Heart left ventricle (tissue), 16 donors: ENCODE data around the gene DOCK4. TPM values are rescaled to one million over a fixed set of nuclear protein-coding genes. Genes with fewer than 3 reads are reported as not detected.

Experiments
- ATAC-seq, 4 donors: fragments of 200-7000 bp; cut with Tn5 transposase; one replicate each; pipeline ENCODE4 v1.9.1; 2020 to 2022; ENCODE audit warnings: moderate library complexity in 4 of 4, mild to moderate bottlenecking in 3 of 4, moderate number of reproducible peaks in 1 of 4
- DNase-seq, 5 donors: peaks; one replicate each; pipeline ENCODE4 v3.0.0-alpha.2; 2020
- H3K27ac ChIP-seq, 12 donors: fragments of 200-600 bp; sonication (generic) in 4 of 12; one replicate each; pipeline versions ENCODE4 v1.5.0 to v1.8.0; 2016 to 2022; ENCODE audit warnings: mild to moderate bottlenecking in 2 of 12
- H3K27me3 ChIP-seq, 9 donors: fragments of 200-600 bp; sonication (generic) in 2 of 9; one replicate each; pipeline versions ENCODE4 v1.5.1 to v1.8.0; 2016 to 2022; ENCODE audit warnings: mild to moderate bottlenecking in 3 of 9
- H3K36me3 ChIP-seq, 9 donors: fragments of 200-600 bp; sonication (generic) in 2 of 9; one replicate each; pipeline versions ENCODE4 v1.5.0 to v1.8.0; 2018 to 2022; ENCODE audit warnings: mild to moderate bottlenecking in 2 of 9
- H3K4me1 ChIP-seq, 12 donors: fragments of 200-600 bp; sonication (generic) in 4 of 12; one replicate each; pipeline versions ENCODE4 v1.5.0 to v1.8.0; 2016 to 2022; ENCODE audit warnings: mild to moderate bottlenecking in 3 of 12
- H3K4me3 ChIP-seq, 12 donors: fragments of 200-600 bp; sonication (generic) in 4 of 12; one replicate each; pipeline versions ENCODE4 v1.5.0 to v1.8.0; 2017 to 2022; ENCODE audit warnings: mild to moderate bottlenecking in 9 of 12, moderate library complexity in 4 of 12
- H3K9me3 ChIP-seq, 12 donors: fragments of 200-600 bp; sonication (generic) in 4 of 12; one replicate each; pipeline versions ENCODE4 v1.5.0 to v1.8.0; 2016 to 2022; ENCODE audit warnings: mild to moderate bottlenecking in 1 of 12
- CTCF ChIP-seq, 12 donors: fragments of 200-600 bp; sonication (generic) in 4 of 12; IDR thresholded peaks; one replicate each; pipeline versions ENCODE4 v1.5.0 to v1.8.0; 2018 to 2022; ENCODE audit warnings: antibody characterized with exemption in 12 of 12, mild to moderate bottlenecking in 5 of 12
- POLR2A ChIP-seq, 2 donors: fragments of 450-650 bp; IDR thresholded peaks; one replicate each; pipeline ENCODE4 v1.6.1; 2017; ENCODE audit warnings: antibody characterized with exemption in 2 of 2, mild to moderate bottlenecking in 2 of 2, moderate library complexity in 2 of 2
- WGBS, 4 donors: extraction: QIAGEN DNeasy Blood & Tissue Kit in 2 of 4; methylation state at CpG; one replicate each; pipeline versions ENCODE4 v1.1.5 to v1.1.7; 2013 to 2018; 5-methylcytosine and 5-hydroxymethylcytosine counted together
- intact Hi-C, 10 donors: fragments of 100-400 bp; cut with DNase I; formaldehyde crosslinking; loops; one replicate each; pipeline versions ENCODE4 v1.11.1 to v1.14.2; 2022
- polyA plus RNA-seq, 2 donors: library from polyadenylated mRNA; stranded (reverse); fragments of 200-250 nt; gene quantifications; one replicate each; pipeline ENCODE4 v1.2.3, GENCODE V29; 2013
- total RNA-seq, 9 donors: library from RNA; depleted of rRNA in 2 of 9; stranded (reverse); fragments of >200 nt in 2 of 9; fragmentation: NEBNext Ultra II Directional in 3 of 9; extraction: Animal tissue kit (Norgen Biotek cat#: 25700) in 3 of 9; gene quantifications; one replicate each; pipeline versions ENCODE4 v1.1.0 to v1.2.4, GENCODE V29; 2016 to 2023
- donor health status: ischemic (EF 13 %, LVEDD 7.1; RV severe dilation, severe dysfunction).
- donor health status: healthy with polysubstance abuse.
- donor health status: DM: no; HTN: yes; CAD: no.
- donor health status: DM: no; HTN: no; CAD: no.
- donor health status: ischemic (EF 25% LVEDD 6.9; RV normal size, moderate dysfunction).
- donor health status: ischemic (EF 25% LVEDD 5.7; RV mildly dilated, moderate dysfunction).
- donor health status: healthy.
- donor health status: DM: yes; HTN: yes; CAD: no.
- donor health status: ischemic (EF 35%, LVEDD 5.7; RV mildly dilated, moderate dysfunction).
- donor health status: nonischemic (EF 11% LVEDD 7.7; RV severe dilation, severe dysfunction).
- donor health status: DM: yes; HTN: yes; CAD: no.
- donor health status: PGD.
- donor health status: ischemic (EF 29% LVEDD 5.4; RV normal size, mild dysfunction).
- donor health status: nonischemic (EF 23%, LVEDD 6.1; RV moderate dilation, normal function).

Gene DOCK4
- total and polyA plus RNA-seq, 11 donors: 5.1 to 40.8 (median 13.1) TPM

GRCh38 chr7:111678281-111678680 is 527.9 kb downstream of the DOCK4 start:
- TF ChIP-seq CTCF (IDR thresholded peaks at IDR 0.05): no peak
- TF ChIP-seq POLR2A (IDR thresholded peaks at IDR 0.05): no peak
- WGBS, 4 donors: 37 to 52% (median 45%) methylated on average over 3 of the region's 3 CpGs
- Histone ChIP-seq H3K4me3 (no peak overlapping the region), H3K36me3 (no peaks in the 10 kb centered on the region), H3K27ac (no peak overlapping the region), H3K9me3 (no peaks in the 10 kb centered on the region), H3K4me1 (no peaks in the 10 kb centered on the region), H3K27me3 (peaks cover 0 to 6% (median 0%) of the 10 kb centered on the region in 9 donors)
- intact Hi-C loops: no loop called here
- DNase-seq (no peak), ATAC-seq (no peak)

GRCh38 chr7:111677848-111678247 is 528.4 kb downstream of the DOCK4 start:
- no peak for ATAC-seq
- intact Hi-C loops: no loop called here
- TF ChIP-seq CTCF (IDR thresholded peaks at IDR 0.05): no peak
- TF ChIP-seq POLR2A (IDR thresholded peaks at IDR 0.05): no peak
- Histone ChIP-seq H3K4me3 (no peak overlapping the region), H3K9me3 (no peaks in the 10 kb centered on the region), H3K4me1 (no peaks in the 10 kb centered on the region), H3K36me3 (no peaks in the 10 kb centered on the region), H3K27ac (no peak overlapping the region), H3K27me3 (peaks cover 0 to 7% (median 0%) of the 10 kb centered on the region in 9 donors)
- DNase-seq: no peak

- intact Hi-C loops: no loop called here
- H3K4me3 ChIP-seq: no peak overlapping the region
- ATAC-seq: no peak
- no peaks in the 10 kb centered on the region for H3K4me1 ChIP-seq
- H3K27me3 ChIP-seq: peaks cover 0 to 7% (median 0%) of the 10 kb centered on the region in 9 donors
- no peak for TF ChIP-seq CTCF (IDR thresholded peaks at IDR 0.05)
- H3K36me3 ChIP-seq: no peaks in the 10 kb centered on the region
- no peaks in the 10 kb centered on the region for H3K9me3 ChIP-seq
- H3K27ac ChIP-seq: no peak overlapping the region
- DNase-seq: no peak
- 16 to 48% (median 19%) methylated on average over 2 of the region's 2 CpGs for WGBS, 4 donors
Observed at GRCh38 chr7:111676811-111677210, 529.4 kb downstream of the DOCK4 start.

Other genes starting within 250 kb of the DOCK4 start
- gene ZNF277, start 296 bp upstream of the DOCK4 start, total RNA-seq: 10 to 100 TPM; 10.3 to 26.5 (median 16.6) TPM
- 10 to 100 TPM; 10.6 to 12.2 TPM for gene ZNF277, start 296 bp upstream of the DOCK4 start, polyA plus RNA-seq
- gene IFRD1, start 244.1 kb upstream of the DOCK4 start, total RNA-seq: 10 to 100 TPM; 11.3 to 50.6 (median 26.3) TPM
- gene IFRD1, start 244.1 kb upstream of the DOCK4 start, polyA plus RNA-seq: 10 to 100 TPM; 36.2 to 74.7 TPM